IPS-11a (cell line): ENCODE data around the gene DDX60.
"Not testable (repeated sequence)": the region's sequence is repeated elsewhere in the genome, so short reads cannot be mapped to it uniquely, and the experiment has no call there.

Experiments used
- H3K4me3 ChIP-seq: one replicate; pipeline ENCODE4 v1.5.1; 2013; ENCODE audit warnings: low read depth, low read length, control low read depth

The DDX60 gene

GRCh38 chr4:168293386-168293975, 25.1 kb downstream of the DDX60 start:
- no peak overlapping the region for H3K4me3 ChIP-seq

- no peak overlapping the region for H3K4me3 ChIP-seq
These were observed 27.3 kb downstream of the DDX60 start for GRCh38 chr4:168291242-168291641.

- H3K4me3 ChIP-seq: not testable (repeated sequence)
These were observed 32.7 kb downstream of the DDX60 start for GRCh38 chr4:168285850-168286249.

- no peak overlapping the region for H3K4me3 ChIP-seq
These were observed 39.0 kb downstream of the DDX60 start for GRCh38 chr4:168279556-168279955.

- H3K4me3 ChIP-seq: no peak overlapping the region
These were observed 42.7 kb downstream of the DDX60 start for GRCh38 chr4:168275836-168276235.

- no peak overlapping the region for H3K4me3 ChIP-seq
These were observed 43.7 kb downstream of the DDX60 start for GRCh38 chr4:168274871-168275270.

- H3K4me3 ChIP-seq: no peak overlapping the region
These were observed 44.7 kb downstream of the DDX60 start for GRCh38 chr4:168273838-168274237.

- H3K4me3 ChIP-seq: no peak overlapping the region
These were observed 46.1 kb downstream of the DDX60 start for GRCh38 chr4:168272488-168272887.

GRCh38 chr4:168269896-168270295, 48.7 kb downstream of the DDX60 start:
- no peak overlapping the region for H3K4me3 ChIP-seq

- H3K4me3 ChIP-seq: no peak overlapping the region
These were observed 53.2 kb downstream of the DDX60 start for GRCh38 chr4:168265327-168265726.

GRCh38 chr4:168264903-168265302, 53.6 kb downstream of the DDX60 start:
- H3K4me3 ChIP-seq: no peak overlapping the region

GRCh38 chr4:168263039-168263438, 55.5 kb downstream of the DDX60 start:
- no peak overlapping the region for H3K4me3 ChIP-seq

GRCh38 chr4:168259096-168259495, 59.5 kb downstream of the DDX60 start:
- H3K4me3 ChIP-seq: no peak overlapping the region

- no peak overlapping the region for H3K4me3 ChIP-seq
These were observed 60.8 kb downstream of the DDX60 start for GRCh38 chr4:168257768-168258167.

GRCh38 chr4:168248176-168248710, 70.3 kb downstream of the DDX60 start:
- H3K4me3 ChIP-seq: no peak overlapping the region

- no peak overlapping the region for H3K4me3 ChIP-seq
These were observed 70.9 kb downstream of the DDX60 start for GRCh38 chr4:168247603-168248002.

- no peak overlapping the region for H3K4me3 ChIP-seq
These were observed 76.6 kb downstream of the DDX60 start for GRCh38 chr4:168241953-168242352.

- no peak overlapping the region for H3K4me3 ChIP-seq
These were observed 77.7 kb downstream of the DDX60 start for GRCh38 chr4:168240821-168241220.

- no peak overlapping the region for H3K4me3 ChIP-seq
These were observed 97.3 kb downstream of the DDX60 start for GRCh38 chr4:168221301-168221700.

- H3K4me3 ChIP-seq: no peak overlapping the region
These were observed 97.7 kb downstream of the DDX60 start for GRCh38 chr4:168220893-168221292.

- no peak overlapping the region for H3K4me3 ChIP-seq
These were observed 99.9 kb downstream of the DDX60 start for GRCh38 chr4:168218645-168219044.

- not testable (repeated sequence) for H3K4me3 ChIP-seq
These were observed 105.0 kb downstream of the DDX60 start for GRCh38 chr4:168213511-168213910.

GRCh38 chr4:168212656-168213055, 105.9 kb downstream of the DDX60 start:
- no peak overlapping the region for H3K4me3 ChIP-seq
